T-helper 1 cell treated with Interleukin-12 subunit alpha and Interleukin-12 subunit beta and Interleukin-4 antibody, amounts not matched to agents 30 ng/mL and 1 ng/mL, for 36 hours (primary cell): ENCODE measurements around the gene CYP11A1. TPM values are rescaled to one million over a fixed set of nuclear protein-coding genes. Genes with fewer than 3 reads are reported as not detected.

Source experiments
- intact Hi-C: fragments of 100-400 bp; cut with micrococcal nuclease; formaldehyde crosslinking; loops from one replicate; pipeline ENCODE4 v1.15.1; 2024
- total RNA-seq: library from RNA; stranded (reverse); gene quantifications from 2 replicates; pipeline ENCODE4 v1.2.3, GENCODE V29; 2022

CYP11A1 gene
- total RNA-seq, 1 donor from 2014 or later = not detected

GRCh38 chr15:74389241-74390048, 22.0 kb upstream of the CYP11A1 start:
- intact Hi-C loops = no loop called here

- intact Hi-C loops = no loop called here
Measured at GRCh38 chr15:74388363-74388951, 21.0 kb upstream of the CYP11A1 start.

GRCh38 chr15:74387621-74388362, 20.3 kb upstream of the CYP11A1 start:
- intact Hi-C loops = no loop called here

- intact Hi-C loops = no loop called here
Measured at GRCh38 chr15:74387141-74387541, 19.7 kb upstream of the CYP11A1 start.

GRCh38 chr15:74386496-74387140, 19.2 kb upstream of the CYP11A1 start:
- intact Hi-C loops = no loop called here

GRCh38 chr15:74385733-74386132, 18.3 kb upstream of the CYP11A1 start:
- intact Hi-C loops = loop anchor here (1.0 kb wide), 1 partner anchor 15 kb away; no protein-coding TSS in a partner anchor

- intact Hi-C loops = loop anchor here (1.0 kb wide), 1 partner anchor 15 kb away; no protein-coding TSS in a partner anchor
Measured at GRCh38 chr15:74384881-74385643, 17.6 kb upstream of the CYP11A1 start.

- intact Hi-C loops = no loop called here
Measured at GRCh38 chr15:74384566-74384880, 17.1 kb upstream of the CYP11A1 start.

- intact Hi-C loops = loop anchor here (1.0 to 2.0 kb wide), 3 partner anchors 9 to 105 kb away; partner anchors contain the start of gene UBL7
Measured at GRCh38 chr15:74383695-74384565, 16.5 kb upstream of the CYP11A1 start.

- intact Hi-C loops = loop anchor here (1.0 to 2.0 kb wide), 3 partner anchors 8 to 106 kb away; partner anchors contain the start of gene UBL7
Measured at GRCh38 chr15:74383286-74383685, 15.8 kb upstream of the CYP11A1 start.

GRCh38 chr15:74382004-74382816, 14.8 kb upstream of the CYP11A1 start:
- intact Hi-C loops = loop anchor here (1.0 to 2.0 kb wide), 3 partner anchors 56 to 107 kb away; partner anchors contain the start of gene UBL7

- intact Hi-C loops = no loop called here
Measured at GRCh38 chr15:74381481-74381880, 14.0 kb upstream of the CYP11A1 start.

- intact Hi-C loops = no loop called here
Measured at GRCh38 chr15:74381190-74381453, 13.7 kb upstream of the CYP11A1 start.

GRCh38 chr15:74380361-74381189, 13.1 kb upstream of the CYP11A1 start:
- intact Hi-C loops = no loop called here

GRCh38 chr15:74378848-74379247, 11.4 kb upstream of the CYP11A1 start:
- intact Hi-C loops = no loop called here

- intact Hi-C loops = no loop called here
Measured at GRCh38 chr15:74377831-74378766, 10.7 kb upstream of the CYP11A1 start.
